DND-41 (cell line): Measurements from ENCODE around the gene TTC33.

Experiments used
- ATAC-seq: fragments of 200-7000 bp; cut with Tn5 transposase; 3 replicates; pipeline ENCODE4 v1.9.1; 2021; ENCODE audit warnings: low read depth; ENCODE audit not compliant: insufficient read depth
- DNase-seq: peaks from one replicate; pipeline ENCODE4 v3.0.0-alpha.2; 2020
- H2AFZ ChIP-seq: 2 replicates; pipeline ENCODE4 v1.6.0; 2012; ENCODE audit warnings: low read depth, low read length
- H3K27ac ChIP-seq: 2 replicates; pipeline ENCODE4 v1.5.1; 2012; ENCODE audit warnings: low read length, inconsistent platforms
- H3K27me3 ChIP-seq: fragments of 200-600 bp; sonication (generic); 2 replicates; pipeline ENCODE4 v1.6.0; 2012; ENCODE audit warnings: low read length, mild to moderate bottlenecking, inconsistent platforms; ENCODE audit not compliant: insufficient read depth, poor library complexity
- H3K36me3 ChIP-seq: 2 replicates; pipeline ENCODE4 v1.5.1; 2012; ENCODE audit warnings: low read length, inconsistent platforms; ENCODE audit not compliant: insufficient read depth
- H3K4me1 ChIP-seq: 2 replicates; pipeline ENCODE4 v1.5.1; 2012; ENCODE audit warnings: mild to moderate bottlenecking, low read length; ENCODE audit not compliant: insufficient read depth
- H3K4me2 ChIP-seq: 2 replicates; pipeline ENCODE4 v1.6.0; 2012; ENCODE audit warnings: mild to moderate bottlenecking, moderate library complexity, low read length, inconsistent platforms; ENCODE audit not compliant: insufficient read depth
- H3K4me3 ChIP-seq, 2 experiments: fragments of 200-600 bp in 1 of 2; shearing (Covaris generic) in 1 of 2; 2 replicates each; pipeline ENCODE4 v1.5.1; 2012 to 2016; ENCODE audit warnings: inconsistent platforms in 2 of 2, low read length in 2 of 2, mild to moderate bottlenecking in 2 of 2, low read depth in 1 of 2, moderate library complexity in 1 of 2
- H3K79me2 ChIP-seq: 2 replicates; pipeline ENCODE4 v1.6.0; 2012; ENCODE audit warnings: low read length, inconsistent platforms; ENCODE audit not compliant: insufficient read depth
- H3K9ac ChIP-seq: 2 replicates; pipeline ENCODE4 v1.6.0; 2012; ENCODE audit warnings: low read depth, mild to moderate bottlenecking, inconsistent platforms, low read length, moderate library complexity
- H3K9me3 ChIP-seq: 2 replicates; pipeline ENCODE4 v1.5.1; 2012; ENCODE audit warnings: low read length, moderate library complexity, mild to moderate bottlenecking, inconsistent platforms; ENCODE audit not compliant: insufficient read depth, severe bottlenecking
- H4K20me1 ChIP-seq: 2 replicates; pipeline ENCODE4 v1.6.0; 2012; ENCODE audit warnings: low read length; ENCODE audit not compliant: insufficient read depth
- CTCF ChIP-seq: IDR thresholded peaks from 2 replicates; pipeline ENCODE4 v1.5.1; 2012; ENCODE audit warnings: borderline replicate concordance, low read length, moderate library complexity, mild to moderate bottlenecking; ENCODE audit not compliant: poor library complexity, severe bottlenecking; ENCODE audit errors: extremely low read depth
- EZH2 ChIP-seq: IDR thresholded peaks from 3 replicates; pipeline ENCODE4 v1.6.1; 2012; ENCODE audit warnings: borderline replicate concordance, low read depth, mild to moderate bottlenecking, moderate library complexity, low read length, inconsistent platforms; ENCODE audit not compliant: severe bottlenecking

TTC33 gene

GRCh38 chr5:40688996-40689395 is 66.8 kb downstream of the TTC33 start:
- DNase-seq (no peak), ATAC-seq (no peak)
- Histone ChIP-seq H3K79me2 (peaks cover 100% of the 10 kb centered on the region), H4K20me1 (peaks cover 86% of the 10 kb centered on the region), H2AFZ (no peak overlapping the region), H3K9me3 (no peaks in the 10 kb centered on the region), H3K9ac (peak overlapping the region; percentile 89), H3K36me3 (peaks cover 100% of the 10 kb centered on the region), H3K4me1 (peaks cover 73% of the 10 kb centered on the region), H3K4me2 (peak overlapping the region; percentile 65), H3K27me3 (no peaks in the 10 kb centered on the region), H3K4me3 (peak overlapping the region; percentile 95 to 96; a peak in 3 of 4 replicates), H3K27ac (peak overlapping the region; percentile 67; the same call in 1 of the 2 replicates)
- TF ChIP-seq EZH2 (no peak), CTCF (no peak)

GRCh38 chr5:40688127-40688761 is 67.5 kb downstream of the TTC33 start:
- H2AFZ ChIP-seq: no peak overlapping the region
- H3K27ac ChIP-seq: peak overlapping the region; percentile 67
- H3K27me3 ChIP-seq: no peaks in the 10 kb centered on the region
- H3K9ac ChIP-seq: peak overlapping the region; percentile 89
- H3K36me3 ChIP-seq: peaks cover 99% of the 10 kb centered on the region
- H3K4me3 ChIP-seq: peak overlapping the region; percentile 95 to 96
- peaks cover 73% of the 10 kb centered on the region for H3K4me1 ChIP-seq
- H4K20me1 ChIP-seq: peaks cover 87% of the 10 kb centered on the region
- H3K9me3 ChIP-seq: no peaks in the 10 kb centered on the region
- H3K79me2 ChIP-seq: peaks cover 100% of the 10 kb centered on the region
- TF ChIP-seq EZH2 (no peak), CTCF (peak; percentile 94)
- H3K4me2 ChIP-seq: peak overlapping the region; percentile 65
- peak; percentile 81 for ATAC-seq
- peak; percentile 87 for DNase-seq

- H3K9ac ChIP-seq: peak overlapping the region; percentile 89
- peak; percentile 27; the same call in 2 of the 3 replicates for ATAC-seq
These were observed 68.4 kb downstream of the TTC33 start for GRCh38 chr5:40687321-40687720.

More at GRCh38 chr5:40687321-40687720, 68.4 kb downstream of the TTC33 start:
- no peaks in the 10 kb centered on the region for H3K9me3 ChIP-seq
- peak overlapping the region; percentile 95 to 96 for H3K4me3 ChIP-seq
- peaks cover 90% of the 10 kb centered on the region for H4K20me1 ChIP-seq
- peaks cover 100% of the 10 kb centered on the region for H3K79me2 ChIP-seq
- H3K27ac ChIP-seq: peak overlapping the region; percentile 67
- peaks cover 73% of the 10 kb centered on the region for H3K4me1 ChIP-seq
- no peak overlapping the region for H2AFZ ChIP-seq
- no peaks in the 10 kb centered on the region for H3K27me3 ChIP-seq
- peaks cover 99% of the 10 kb centered on the region for H3K36me3 ChIP-seq
- H3K4me2 ChIP-seq: peak overlapping the region; percentile 65
- TF ChIP-seq EZH2 (no peak), CTCF (no peak)
- peak; percentile 37 for DNase-seq
